ENCODE results near the gene SUPT5H. TPM values are rescaled to one million over a fixed set of nuclear protein-coding genes. Genes with fewer than 3 reads are reported as not detected.

Gene SUPT5H
- total RNA-seq, 1 experiment from 2014 or later: 122 TPM

- POLR2A ChIA-PET: interaction anchor here (0.6 to 5.1 kb wide), 9 partner anchors 12 to 620 kb away, joined by 3 to 42 read pairs (median 7); partner anchors contain the start of genes MED29, PAF1, PLEKHG2 and ZFP36
- no peaks in the 10 kb centered on the region for H3K9me3 Mint-ChIP-seq (ENCODE audit: unreplicated experiment)
- no peak for TF ChIP-seq CTCF (IDR thresholded peaks at IDR 0.05; ENCODE audit: unreplicated experiment)
- CTCF ChIA-PET: interaction anchor here (0.6 to 0.8 kb wide), 6 partner anchors 8 to 465 kb away, joined by 3 to 4 read pairs (median 3); no protein-coding TSS in a partner anchor
- no peaks in the 10 kb centered on the region for H3K27me3 Mint-ChIP-seq (ENCODE audit: insufficient read depth, unreplicated experiment)
- intact Hi-C loops (cut with micrococcal nuclease): no loop called here
- DNase-seq (ENCODE audit: unreplicated experiment): no peak
- BruUV-seq (replicated peaks): no TSS peak
- no peak overlapping the region for H3K27ac Mint-ChIP-seq (ENCODE audit: low read depth, unreplicated experiment)
- peaks cover 65% of the 10 kb centered on the region for H3K36me3 Mint-ChIP-seq (ENCODE audit: insufficient read depth, unreplicated experiment)
- peaks cover 8% of the 10 kb centered on the region for H3K4me1 Mint-ChIP-seq (ENCODE audit: insufficient read depth, unreplicated experiment)
- H3K4me3 Mint-ChIP-seq (ENCODE audit: unreplicated experiment): no peak overlapping the region
Measured at GRCh38 chr19:39432677-39433025, 12.7 kb upstream of the SUPT5H start.

GRCh38 chr19:39433480-39434079 lies 11.8 kb upstream of the SUPT5H start:
- Mint-ChIP-seq H3K27ac (ENCODE audit: low read depth, unreplicated experiment) (no peak overlapping the region), H3K36me3 (ENCODE audit: insufficient read depth, unreplicated experiment) (peaks cover 65% of the 10 kb centered on the region), H3K9me3 (ENCODE audit: unreplicated experiment) (no peaks in the 10 kb centered on the region), H3K27me3 (ENCODE audit: insufficient read depth, unreplicated experiment) (no peaks in the 10 kb centered on the region), H3K4me1 (ENCODE audit: insufficient read depth, unreplicated experiment) (peaks cover 8% of the 10 kb centered on the region), H3K4me3 (ENCODE audit: unreplicated experiment) (peak overlapping the region; percentile 81)
- DNase-seq (ENCODE audit: unreplicated experiment): no peak
- no peak for TF ChIP-seq CTCF (IDR thresholded peaks at IDR 0.05; ENCODE audit: unreplicated experiment)
- intact Hi-C loops (cut with micrococcal nuclease): no loop called here
- no TSS peak for BruUV-seq (replicated peaks)
- ChIA-PET CTCF (interaction anchor here (0.6 to 1.3 kb wide), 2 partner anchors 12 to 22 kb away, joined by 3 read pairs; partner anchors contain the start of gene PLEKHG2), POLR2A (interaction anchor here (0.9 to 5.1 kb wide), 8 partner anchors 11 to 43 kb away, joined by 3 to 42 read pairs (median 10); partner anchors contain the start of genes PAF1, PLEKHG2, SUPT5H and ZFP36)

- no peak for TF ChIP-seq CTCF (IDR thresholded peaks at IDR 0.05; ENCODE audit: unreplicated experiment)
- Mint-ChIP-seq H3K36me3 (ENCODE audit: insufficient read depth, unreplicated experiment) (peaks cover 68% of the 10 kb centered on the region), H3K27ac (ENCODE audit: low read depth, unreplicated experiment) (peak overlapping the region; percentile 95), H3K4me1 (ENCODE audit: insufficient read depth, unreplicated experiment) (peaks cover 8% of the 10 kb centered on the region), H3K9me3 (ENCODE audit: unreplicated experiment) (no peaks in the 10 kb centered on the region), H3K27me3 (ENCODE audit: insufficient read depth, unreplicated experiment) (no peaks in the 10 kb centered on the region), H3K4me3 (ENCODE audit: unreplicated experiment) (peak overlapping the region; percentile 81)
- ChIA-PET POLR2A (interaction anchor here (0.6 to 5.1 kb wide), 24 partner anchors 8 to 554 kb away, joined by 3 to 107 read pairs (median 13); partner anchors contain the start of genes EID2, EID2B, MED29 and PAF1), CTCF (interaction anchor here (0.7 to 2.0 kb wide), 6 partner anchors 10 to 99 kb away, joined by 3 to 8 read pairs (median 5); partner anchors contain the start of genes EID2B and PLEKHG2)
- intact Hi-C loops (cut with micrococcal nuclease): no loop called here
- no TSS peak for BruUV-seq (replicated peaks)
- no peak for DNase-seq (ENCODE audit: unreplicated experiment)
Measured at GRCh38 chr19:39434123-39435076, 11.0 kb upstream of the SUPT5H start.
